ENCODE data around the gene CBLC.
"Not testable (repeated sequence)": the region's sequence is repeated elsewhere in the genome, so short reads cannot be mapped to it uniquely, and the experiment has no call there.

Gene CBLC

GRCh38 chr19:44762038-44762437 is 15.7 kb upstream of the CBLC start:
- H3K27ac ChIP-seq (ENCODE audit: low read depth, low read length): no peak overlapping the region
- H3K4me3 ChIP-seq (ENCODE audit: low read depth in 1 of 5, low read length in 5 of 5): no peak overlapping the region
- no peaks in the 10 kb centered on the region for H3K27me3 ChIP-seq (ENCODE audit: control insufficient read depth in 5 of 5, insufficient read depth in 4 of 5, low read length in 5 of 5)
- no peak overlapping the region for H3K9ac ChIP-seq (ENCODE audit: low read length in 5 of 5)
- no peaks in the 10 kb centered on the region for H3K9me3 ChIP-seq (ENCODE audit: control insufficient read depth in 5 of 5, low read length in 5 of 5)
- peaks cover 0 to 38% (median 25%) of the 10 kb centered on the region in 5 donors for H3K36me3 ChIP-seq (ENCODE audit: control insufficient read depth in 5 of 5, insufficient read depth in 5 of 5, low read length in 5 of 5)
- peaks cover 3 to 23% (median 16%) of the 10 kb centered on the region in 5 donors for H3K4me1 ChIP-seq (ENCODE audit: control insufficient read depth in 5 of 5, insufficient read depth in 5 of 5, low read length in 5 of 5)

DNA sequence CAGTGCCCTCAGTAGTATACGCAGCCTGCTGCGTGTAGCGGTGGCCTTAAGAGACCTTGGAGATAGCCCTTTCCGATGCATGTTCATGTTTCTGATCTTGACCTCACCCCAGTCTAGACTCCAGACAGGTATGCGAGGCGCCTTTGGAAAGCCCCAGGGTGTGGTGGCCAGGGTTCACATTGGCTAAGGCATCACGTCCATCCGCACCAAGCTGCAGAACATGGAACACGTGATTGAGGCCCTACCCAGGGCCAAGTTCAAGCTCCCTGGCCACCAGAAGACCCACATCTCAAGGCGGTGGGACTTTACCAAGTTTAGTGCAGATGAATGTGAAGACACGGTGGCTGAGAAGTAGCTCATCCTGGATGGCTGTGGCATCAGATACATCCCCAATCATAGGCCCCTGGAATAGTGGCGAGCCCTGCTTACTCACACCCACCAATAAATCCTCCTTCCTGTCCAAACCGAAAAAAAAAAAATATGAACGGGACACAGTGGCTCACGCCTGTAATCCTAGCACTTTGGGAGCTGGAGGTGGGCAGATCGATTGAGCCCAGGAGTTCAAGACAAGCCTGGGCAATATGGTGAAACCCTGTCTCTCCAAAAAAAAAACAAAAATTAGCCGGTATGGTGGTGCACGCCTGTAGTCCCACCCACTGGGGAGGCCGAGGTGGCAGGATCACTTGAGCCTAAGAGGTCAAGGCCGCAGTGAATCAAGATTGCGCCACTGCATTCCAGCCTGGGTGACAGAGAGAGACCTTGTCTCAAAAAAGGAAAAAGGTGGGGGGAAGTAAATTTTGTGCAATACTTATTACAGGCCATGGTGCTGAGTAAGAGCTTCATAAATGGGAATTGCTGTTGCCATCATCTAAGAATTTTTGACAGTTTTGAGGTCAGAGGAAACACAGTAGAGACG is 12.4 kb upstream of the CBLC start:
- H3K9ac ChIP-seq (ENCODE audit: low read length in 5 of 5): no peak overlapping the region
- H3K4me1 ChIP-seq (ENCODE audit: control insufficient read depth in 5 of 5, insufficient read depth in 5 of 5, low read length in 5 of 5): peaks cover 0 to 9% (median under 1%) of the 10 kb centered on the region in 5 donors
- no peak overlapping the region for H3K4me3 ChIP-seq (ENCODE audit: low read depth in 1 of 5, low read length in 5 of 5)
- H3K36me3 ChIP-seq (ENCODE audit: control insufficient read depth in 5 of 5, insufficient read depth in 5 of 5, low read length in 5 of 5): peaks cover 0 to 10% (median 6%) of the 10 kb centered on the region in 5 donors
- no peaks in the 10 kb centered on the region for H3K27me3 ChIP-seq (ENCODE audit: control insufficient read depth in 5 of 5, insufficient read depth in 4 of 5, low read length in 5 of 5)
- H3K9me3 ChIP-seq (ENCODE audit: control insufficient read depth in 5 of 5, low read length in 5 of 5): peaks cover 0 to 3% (median 0%) of the 10 kb centered on the region in 5 donors
- no peak overlapping the region for H3K27ac ChIP-seq (ENCODE audit: low read depth, low read length)

GRCh38 chr19:44765949-44766335 is 11.7 kb upstream of the CBLC start:
- H3K27me3 ChIP-seq (ENCODE audit: control insufficient read depth in 5 of 5, insufficient read depth in 4 of 5, low read length in 5 of 5): no peaks in the 10 kb centered on the region
- no peak overlapping the region for H3K27ac ChIP-seq (ENCODE audit: low read depth, low read length)
- peaks cover 0 to 13% (median 3%) of the 10 kb centered on the region in 5 donors for H3K4me1 ChIP-seq (ENCODE audit: control insufficient read depth in 5 of 5, insufficient read depth in 5 of 5, low read length in 5 of 5)
- H3K9me3 ChIP-seq (ENCODE audit: control insufficient read depth in 5 of 5, low read length in 5 of 5): peaks cover 0 to 3% (median 0%) of the 10 kb centered on the region in 5 donors
- no peak overlapping the region for H3K4me3 ChIP-seq (ENCODE audit: low read depth in 1 of 5, low read length in 5 of 5)
- no peak overlapping the region for H3K9ac ChIP-seq (ENCODE audit: low read length in 5 of 5)
- H3K36me3 ChIP-seq (ENCODE audit: control insufficient read depth in 5 of 5, insufficient read depth in 5 of 5, low read length in 5 of 5): peaks cover 0 to 5% (median 2%) of the 10 kb centered on the region in 5 donors

- peaks cover 0 to 14% (median 3%) of the 10 kb centered on the region in 5 donors for H3K4me1 ChIP-seq (ENCODE audit: control insufficient read depth in 5 of 5, insufficient read depth in 5 of 5, low read length in 5 of 5)
- no peak overlapping the region for H3K27ac ChIP-seq (ENCODE audit: low read depth, low read length)
- no peak overlapping the region for H3K4me3 ChIP-seq (ENCODE audit: low read depth in 1 of 5, low read length in 5 of 5)
- peaks cover 0 to 3% (median 0%) of the 10 kb centered on the region in 5 donors for H3K9me3 ChIP-seq (ENCODE audit: control insufficient read depth in 5 of 5, low read length in 5 of 5)
- H3K36me3 ChIP-seq (ENCODE audit: control insufficient read depth in 5 of 5, insufficient read depth in 5 of 5, low read length in 5 of 5): no peaks in the 10 kb centered on the region
- no peaks in the 10 kb centered on the region for H3K27me3 ChIP-seq (ENCODE audit: control insufficient read depth in 5 of 5, insufficient read depth in 4 of 5, low read length in 5 of 5)
- H3K9ac ChIP-seq (ENCODE audit: low read length in 5 of 5): no peak overlapping the region
Measured at GRCh38 chr19:44767295-44768180, 10.2 kb upstream of the CBLC start.

- Histone ChIP-seq H3K27ac (ENCODE audit: low read depth, low read length) (no peak overlapping the region), H3K4me3 (ENCODE audit: low read depth in 1 of 5, low read length in 5 of 5) (peak overlapping the region in 1 of 5 donors; percentile 2), H3K9ac (ENCODE audit: low read length in 5 of 5) (no peak overlapping the region)
Measured at GRCh38 chr19:44770550-44771257, 7.0 kb upstream of the CBLC start.

GRCh38 chr19:44772144-44772543 is 5.5 kb upstream of the CBLC start:
- not testable (repeated sequence) for H3K27ac ChIP-seq (ENCODE audit: low read depth, low read length); H3K4me3 ChIP-seq (ENCODE audit: low read depth in 1 of 5, low read length in 5 of 5); H3K36me3 ChIP-seq (ENCODE audit: control insufficient read depth in 5 of 5, insufficient read depth in 5 of 5, low read length in 5 of 5); H3K27me3 ChIP-seq (ENCODE audit: control insufficient read depth in 5 of 5, insufficient read depth in 4 of 5, low read length in 5 of 5); H3K9me3 ChIP-seq (ENCODE audit: control insufficient read depth in 5 of 5, low read length in 5 of 5); H3K9ac ChIP-seq (ENCODE audit: low read length in 5 of 5)
- H3K4me1 ChIP-seq (ENCODE audit: control insufficient read depth in 5 of 5, insufficient read depth in 5 of 5, low read length in 5 of 5): peaks cover 0 to 11% (median 3%) of the 10 kb centered on the region in 5 donors

More at GRCh38 chr19:44770550-44771257, 7.0 kb upstream of the CBLC start:
- H3K27me3 ChIP-seq (ENCODE audit: control insufficient read depth in 5 of 5, insufficient read depth in 4 of 5, low read length in 5 of 5): no peaks in the 10 kb centered on the region
- H3K4me1 ChIP-seq (ENCODE audit: control insufficient read depth in 5 of 5, insufficient read depth in 5 of 5, low read length in 5 of 5): peaks cover 0 to 11% (median 3%) of the 10 kb centered on the region in 5 donors
- H3K36me3 ChIP-seq (ENCODE audit: control insufficient read depth in 5 of 5, insufficient read depth in 5 of 5, low read length in 5 of 5): no peaks in the 10 kb centered on the region
- H3K9me3 ChIP-seq (ENCODE audit: control insufficient read depth in 5 of 5, low read length in 5 of 5): peaks cover 0 to 3% (median 0%) of the 10 kb centered on the region in 5 donors

GRCh38 chr19:44772959-44773358 is 4.7 kb upstream of the CBLC start:
- H3K4me3 ChIP-seq (ENCODE audit: low read depth in 1 of 5, low read length in 5 of 5): no peak overlapping the region
- peaks cover 3 to 5% (median 4%) of the 10 kb centered on the region in 5 donors for H3K27me3 ChIP-seq (ENCODE audit: control insufficient read depth in 5 of 5, insufficient read depth in 4 of 5, low read length in 5 of 5)
- H3K9ac ChIP-seq (ENCODE audit: low read length in 5 of 5): no peak overlapping the region
- peaks cover 0 to 14% (median 3%) of the 10 kb centered on the region in 5 donors for H3K4me1 ChIP-seq (ENCODE audit: control insufficient read depth in 5 of 5, insufficient read depth in 5 of 5, low read length in 5 of 5)
- peaks cover 0 to 3% (median 0%) of the 10 kb centered on the region in 5 donors for H3K9me3 ChIP-seq (ENCODE audit: control insufficient read depth in 5 of 5, low read length in 5 of 5)
- H3K36me3 ChIP-seq (ENCODE audit: control insufficient read depth in 5 of 5, insufficient read depth in 5 of 5, low read length in 5 of 5): no peaks in the 10 kb centered on the region
- H3K27ac ChIP-seq (ENCODE audit: low read depth, low read length): no peak overlapping the region

- no peak overlapping the region for H3K27ac ChIP-seq (ENCODE audit: low read depth, low read length)
- H3K36me3 ChIP-seq (ENCODE audit: control insufficient read depth in 5 of 5, insufficient read depth in 5 of 5, low read length in 5 of 5): no peaks in the 10 kb centered on the region
- H3K4me1 ChIP-seq (ENCODE audit: control insufficient read depth in 5 of 5, insufficient read depth in 5 of 5, low read length in 5 of 5): peaks cover 0 to 6% (median 0%) of the 10 kb centered on the region in 5 donors
- H3K9me3 ChIP-seq (ENCODE audit: control insufficient read depth in 5 of 5, low read length in 5 of 5): no peaks in the 10 kb centered on the region
- H3K4me3 ChIP-seq (ENCODE audit: low read depth in 1 of 5, low read length in 5 of 5): no peak overlapping the region
- peaks cover 3 to 6% (median 4%) of the 10 kb centered on the region in 5 donors for H3K27me3 ChIP-seq (ENCODE audit: control insufficient read depth in 5 of 5, insufficient read depth in 4 of 5, low read length in 5 of 5)
- H3K9ac ChIP-seq (ENCODE audit: low read length in 5 of 5): no peak overlapping the region
Measured at GRCh38 chr19:44775676-44776240, 1.9 kb upstream of the CBLC start.

- Histone ChIP-seq H3K9ac (ENCODE audit: low read length in 5 of 5) (no peak overlapping the region), H3K9me3 (ENCODE audit: control insufficient read depth in 5 of 5, low read length in 5 of 5) (no peaks in the 10 kb centered on the region), H3K36me3 (ENCODE audit: control insufficient read depth in 5 of 5, insufficient read depth in 5 of 5, low read length in 5 of 5) (no peaks in the 10 kb centered on the region), H3K27ac (ENCODE audit: low read depth, low read length) (no peak overlapping the region), H3K4me3 (ENCODE audit: low read depth in 1 of 5, low read length in 5 of 5) (no peak overlapping the region), H3K27me3 (ENCODE audit: control insufficient read depth in 5 of 5, insufficient read depth in 4 of 5, low read length in 5 of 5) (peaks cover 3 to 6% (median 4%) of the 10 kb centered on the region in 5 donors), H3K4me1 (ENCODE audit: control insufficient read depth in 5 of 5, insufficient read depth in 5 of 5, low read length in 5 of 5) (peaks cover 0 to 4% (median 0%) of the 10 kb centered on the region in 5 donors)
Measured at GRCh38 chr19:44776402-44777096, 1.1 kb upstream of the CBLC start.
